ENCODE results near the gene ITPA. TPM values are rescaled to one million over a fixed set of nuclear protein-coding genes. Genes with fewer than 3 reads are reported as not detected.
A peak's percentile ranks its signal among the peaks of the same experiment; 100 is the strongest.

The ITPA gene
- total RNA-seq, 1 experiment from 2014 or later, result 117 TPM

- peaks cover 10% of the 10 kb centered on the region for H3K4me1 ChIP-seq (ENCODE audit: insufficient read depth, low read length)
- no peaks in the 10 kb centered on the region for H3K9me3 ChIP-seq (ENCODE audit: low read length)
- H2AFZ ChIP-seq (ENCODE audit: low read length), result peak overlapping the region; percentile 90
- no TSS peak for BruUV-seq (replicated peaks)
- TF ChIP-seq EZH2phosphoT487 (IDR thresholded peaks at IDR 0.05; ENCODE audit: borderline replicate concordance, low read length) (no peak), CTCF (conservative IDR thresholded peaks at IDR 0.05; ENCODE audit: low read depth, low read length) (no peak), EZH2 (IDR thresholded peaks at IDR 0.05; ENCODE audit: low read length, unreplicated experiment) (no peak)
- ATAC-seq (no peak), DNase-seq (no peak)
- peak overlapping the region; percentile 84 for H3K4me3 ChIP-seq (ENCODE audit: low read length)
- POLR2A ChIA-PET (ENCODE audit: unreplicated experiment), result no interaction called here
- intact Hi-C loops (cut with micrococcal nuclease), result no loop called here
- H3K27ac ChIP-seq (ENCODE audit: low read length), result no peak overlapping the region
- H3K27me3 ChIP-seq (ENCODE audit: low read length), result no peaks in the 10 kb centered on the region
- peak overlapping the region; percentile 89 for H3K9ac ChIP-seq (ENCODE audit: low read length)
- no peaks in the 10 kb centered on the region for H3K9me2 ChIP-seq (replicated peaks; ENCODE audit: low read length)
- peaks cover 23% of the 10 kb centered on the region for H3K79me2 ChIP-seq (ENCODE audit: low read length)
- peak overlapping the region; percentile 96 for H3K4me2 ChIP-seq (ENCODE audit: low read length)
- CTCF ChIA-PET, result no interaction called here
- no peaks in the 10 kb centered on the region for H4K20me1 ChIP-seq (ENCODE audit: low read length)
- no peaks in the 10 kb centered on the region for H3F3A ChIP-seq (ENCODE audit: low read length, unreplicated experiment)
- peaks cover 26% of the 10 kb centered on the region for H3K36me3 ChIP-seq (ENCODE audit: low read depth, low read length)
Measured at GRCh38 chr20:3202965-3203314, 6.4 kb upstream of the ITPA start.

DNA sequence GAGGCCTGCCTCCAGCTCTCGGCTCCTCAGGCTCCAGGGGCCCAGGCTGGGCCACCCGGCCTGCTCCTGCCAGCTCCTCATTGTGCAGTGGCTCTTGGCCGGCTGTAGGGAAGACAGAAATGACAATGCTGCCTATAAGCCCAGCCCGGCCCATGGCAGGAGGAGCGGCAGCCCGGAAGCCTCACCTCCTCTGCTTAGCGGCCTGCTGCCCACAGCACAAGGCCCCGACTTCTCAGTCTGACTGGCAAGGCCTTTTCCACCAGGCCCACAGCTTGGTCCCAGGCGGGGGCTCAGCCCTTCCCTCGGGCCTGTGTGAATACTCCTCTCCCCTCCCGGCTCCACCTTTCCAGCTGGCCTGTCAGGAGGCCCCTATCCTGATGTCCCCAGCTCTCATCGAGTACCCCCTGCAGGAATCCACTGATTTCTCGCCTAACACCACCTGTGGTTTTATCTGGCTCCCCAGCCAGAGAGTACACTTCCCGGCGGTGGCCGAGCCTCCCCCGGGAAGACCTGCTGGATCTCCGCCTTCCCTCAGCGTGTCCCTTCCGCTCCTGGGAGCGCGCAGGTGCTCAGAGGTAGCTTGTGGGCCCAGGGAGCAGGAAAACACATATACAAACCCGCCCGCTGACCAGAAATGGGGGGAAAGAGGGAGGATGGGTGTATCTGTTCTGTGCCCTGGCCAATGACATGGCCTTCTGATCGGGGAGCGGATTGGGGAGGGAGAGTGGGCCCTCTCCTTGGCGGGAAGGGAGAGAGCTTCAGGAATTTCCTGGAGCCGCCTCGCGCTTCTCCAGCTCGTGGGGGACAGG is 5.8 kb upstream of the ITPA start:
- H3K36me3 ChIP-seq (ENCODE audit: low read depth, low read length), result peaks cover 26% of the 10 kb centered on the region
- peak overlapping the region; percentile 90 for H2AFZ ChIP-seq (ENCODE audit: low read length)
- no peaks in the 10 kb centered on the region for H3K9me2 ChIP-seq (replicated peaks; ENCODE audit: low read length)
- no peaks in the 10 kb centered on the region for H3K9me3 ChIP-seq (ENCODE audit: low read length)
- H3K27me3 ChIP-seq (ENCODE audit: low read length), result no peaks in the 10 kb centered on the region
- TSS peak; percentile 61 for BruUV-seq (replicated peaks)
- ATAC-seq, result peak; percentile 37
- peak overlapping the region; percentile 89 for H3K9ac ChIP-seq (ENCODE audit: low read length)
- POLR2A ChIA-PET (ENCODE audit: unreplicated experiment), result interaction anchor here (0.6 to 0.7 kb wide), 2 partner anchors 11 to 634 kb away, joined by 4 to 12 read pairs; no protein-coding TSS in a partner anchor
- H3K27ac ChIP-seq (ENCODE audit: low read length), result peak overlapping the region; percentile 60
- H3F3A ChIP-seq (ENCODE audit: low read length, unreplicated experiment), result no peaks in the 10 kb centered on the region
- no peaks in the 10 kb centered on the region for H4K20me1 ChIP-seq (ENCODE audit: low read length)
- H3K4me1 ChIP-seq (ENCODE audit: insufficient read depth, low read length), result peaks cover 12% of the 10 kb centered on the region
- no peak for TF ChIP-seq CTCF (conservative IDR thresholded peaks at IDR 0.05; ENCODE audit: low read depth, low read length)
- peaks cover 23% of the 10 kb centered on the region for H3K79me2 ChIP-seq (ENCODE audit: low read length)
- peak; percentile 39 for DNase-seq
- H3K4me3 ChIP-seq (ENCODE audit: low read length), result peak overlapping the region; percentile 84
- intact Hi-C loops (cut with micrococcal nuclease), result loop anchor here (1.0 kb wide), 1 partner anchor 30 kb away; the partner anchor contains the start of gene LZTS3
- CTCF ChIA-PET, result interaction anchor here (0.5 kb wide), 1 partner anchor 17 kb away, joined by 4 read pairs; no protein-coding TSS in a partner anchor
- peak overlapping the region; percentile 96 for H3K4me2 ChIP-seq (ENCODE audit: low read length)

Data from PC-3 (cell line).